ENCODE data around the gene VLDLR.

DNA sequence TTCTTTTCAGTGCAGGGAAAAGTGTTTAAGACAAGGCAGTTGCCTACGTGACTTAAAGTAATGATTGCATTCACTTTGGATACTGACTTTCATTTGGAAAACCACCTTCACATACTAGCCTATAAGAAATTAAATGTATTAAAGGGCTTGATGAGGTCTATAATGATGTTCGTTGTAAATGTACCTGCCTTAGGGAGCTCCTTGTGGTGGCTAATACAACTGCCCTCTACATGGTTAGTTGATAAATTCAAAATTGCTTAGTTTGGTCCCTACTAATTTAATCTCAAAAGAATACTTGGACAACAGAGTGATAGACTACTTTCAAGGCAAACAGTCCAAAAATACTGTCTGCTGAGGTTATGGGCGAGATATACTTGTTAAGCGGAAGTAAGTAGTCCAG, 3.8 kb downstream of the VLDLR start:
- TF ChIP-seq, protein P1, sequence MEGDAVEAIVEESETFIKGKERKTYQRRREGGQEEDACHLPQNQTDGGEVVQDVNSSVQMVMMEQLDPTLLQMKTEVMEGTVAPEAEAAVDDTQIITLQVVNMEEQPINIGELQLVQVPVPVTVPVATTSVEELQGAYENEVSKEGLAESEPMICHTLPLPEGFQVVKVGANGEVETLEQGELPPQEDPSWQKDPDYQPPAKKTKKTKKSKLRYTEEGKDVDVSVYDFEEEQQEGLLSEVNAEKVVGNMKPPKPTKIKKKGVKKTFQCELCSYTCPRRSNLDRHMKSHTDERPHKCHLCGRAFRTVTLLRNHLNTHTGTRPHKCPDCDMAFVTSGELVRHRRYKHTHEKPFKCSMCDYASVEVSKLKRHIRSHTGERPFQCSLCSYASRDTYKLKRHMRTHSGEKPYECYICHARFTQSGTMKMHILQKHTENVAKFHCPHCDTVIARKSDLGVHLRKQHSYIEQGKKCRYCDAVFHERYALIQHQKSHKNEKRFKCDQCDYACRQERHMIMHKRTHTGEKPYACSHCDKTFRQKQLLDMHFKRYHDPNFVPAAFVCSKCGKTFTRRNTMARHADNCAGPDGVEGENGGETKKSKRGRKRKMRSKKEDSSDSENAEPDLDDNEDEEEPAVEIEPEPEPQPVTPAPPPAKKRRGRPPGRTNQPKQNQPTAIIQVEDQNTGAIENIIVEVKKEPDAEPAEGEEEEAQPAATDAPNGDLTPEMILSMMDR (IDR thresholded peaks at IDR 0.05): no peak
- no peak for TF ChIP-seq POLR2A (IDR thresholded peaks at IDR 0.05)
- no peak for TF ChIP-seq EP300 (IDR thresholded peaks at IDR 0.05)
